Osteoblast (primary cell): Measurements from ENCODE around the gene TRMT112. TPM values are rescaled to one million over a fixed set of nuclear protein-coding genes. Genes with fewer than 3 reads are reported as not detected.

ENCODE experiments used
- DNase-seq: peaks from one replicate; pipeline ENCODE4 v3.0.0; 2011; ENCODE audit warnings: low spot score, mixed read lengths; ENCODE audit not compliant: insufficient read length; ENCODE audit errors: missing footprints
- H2AFZ ChIP-seq: 2 replicates; pipeline ENCODE4 v1.6.0; 2011; ENCODE audit warnings: mild to moderate bottlenecking, low read length
- H3K27ac ChIP-seq: 2 replicates; pipeline ENCODE4 v1.5.1; 2011; ENCODE audit warnings: mild to moderate bottlenecking, low read depth, low read length, moderate library complexity
- H3K27me3 ChIP-seq: 2 replicates; pipeline ENCODE4 v1.6.0; 2012; ENCODE audit warnings: mild to moderate bottlenecking, control low read depth, inconsistent platforms, low read length, moderate library complexity; ENCODE audit not compliant: insufficient read depth
- H3K36me3 ChIP-seq: 2 replicates; pipeline ENCODE4 v1.5.1; 2011; ENCODE audit warnings: mild to moderate bottlenecking, low read length, control low read depth, moderate library complexity; ENCODE audit not compliant: insufficient read depth
- H3K4me1 ChIP-seq: 2 replicates; pipeline ENCODE4 v1.5.1; 2011; ENCODE audit warnings: mild to moderate bottlenecking, low read length, control low read depth, moderate library complexity; ENCODE audit not compliant: insufficient read depth
- H3K4me2 ChIP-seq: 2 replicates; pipeline ENCODE4 v1.6.0; 2011; ENCODE audit warnings: mild to moderate bottlenecking, low read length; ENCODE audit not compliant: insufficient read depth
- H3K4me3 ChIP-seq: fragments of 200-600 bp; sonication (generic); 3 replicates; pipeline ENCODE4 v1.5.1; 2012; ENCODE audit warnings: mild to moderate bottlenecking, low read length, inconsistent platforms; ENCODE audit not compliant: insufficient read depth
- H3K79me2 ChIP-seq: 2 replicates; pipeline ENCODE4 v1.6.0; 2012; ENCODE audit warnings: mild to moderate bottlenecking, low read length, control low read depth, inconsistent platforms; ENCODE audit not compliant: insufficient read depth
- H3K9me3 ChIP-seq: 2 replicates; pipeline ENCODE4 v1.5.1; 2011; ENCODE audit warnings: low read depth, low read length, control low read depth
- H4K20me1 ChIP-seq: 2 replicates; pipeline ENCODE4 v1.6.0; 2012; ENCODE audit warnings: mild to moderate bottlenecking, low read length, control low read depth; ENCODE audit not compliant: insufficient read depth
- total RNA-seq: library from RNA; depleted of rRNA; stranded (reverse); fragments of >200 nt; gene quantifications from 2 replicates; pipeline ENCODE4 v1.2.3, GENCODE V29; 2012
- TF ChIP-seq, protein P1 (sequence below): IDR thresholded peaks from 2 replicates; pipeline ENCODE4 v1.5.1; 2011; ENCODE audit warnings: mild to moderate bottlenecking, low read depth, low read length, moderate library complexity; ENCODE audit errors: extremely low read depth

Gene TRMT112
- total RNA-seq, 1 donor, result 123 TPM

DNA sequence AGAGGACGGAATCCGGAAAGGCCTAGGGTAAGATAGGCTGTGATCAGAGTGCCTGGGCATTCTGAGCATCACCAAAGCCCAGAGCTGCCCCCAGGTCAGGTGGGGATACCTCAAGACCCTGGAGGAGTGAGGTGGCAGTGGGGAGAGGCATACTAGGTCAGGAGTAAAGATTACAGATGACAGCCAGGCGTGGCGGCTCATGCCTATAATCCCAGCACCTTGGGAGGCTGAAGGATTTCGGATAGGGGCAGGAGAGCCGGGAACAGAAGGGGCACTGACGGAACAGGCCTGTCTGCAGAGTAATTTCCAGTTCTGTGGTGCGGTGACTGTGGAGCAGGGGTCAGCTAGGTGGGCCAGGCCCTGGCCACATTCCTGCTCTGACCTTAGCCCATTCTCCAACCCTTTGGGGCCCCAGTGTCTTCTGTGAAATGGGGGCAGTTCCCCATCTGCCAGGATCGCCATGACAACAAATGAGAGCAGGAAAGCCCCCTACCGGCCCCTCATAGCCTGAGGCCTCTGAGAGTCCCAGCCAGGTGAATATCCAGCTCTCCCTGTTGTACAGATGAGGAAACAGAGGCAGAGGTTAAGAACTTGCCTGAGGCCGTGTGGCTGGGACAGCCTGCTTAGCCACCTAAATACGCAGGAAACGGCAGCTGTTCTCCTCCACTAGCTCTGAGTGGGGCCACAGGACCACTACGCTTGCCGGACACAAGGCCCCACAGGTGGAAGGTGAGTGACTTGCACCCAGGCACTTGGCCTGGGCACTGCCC lies 42.1 kb downstream of the TRMT112 start:
- Histone ChIP-seq H4K20me1 (no peaks in the 10 kb centered on the region), H3K27ac (no peak overlapping the region), H3K4me2 (no peak overlapping the region), H2AFZ (no peak overlapping the region), H3K79me2 (peaks cover 5% of the 10 kb centered on the region), H3K4me1 (peaks cover 14% of the 10 kb centered on the region), H3K36me3 (peaks cover 15% of the 10 kb centered on the region), H3K4me3 (no peak overlapping the region), H3K27me3 (no peaks in the 10 kb centered on the region), H3K9me3 (no peaks in the 10 kb centered on the region)
- no peak for DNase-seq
- TF ChIP-seq, protein P1, sequence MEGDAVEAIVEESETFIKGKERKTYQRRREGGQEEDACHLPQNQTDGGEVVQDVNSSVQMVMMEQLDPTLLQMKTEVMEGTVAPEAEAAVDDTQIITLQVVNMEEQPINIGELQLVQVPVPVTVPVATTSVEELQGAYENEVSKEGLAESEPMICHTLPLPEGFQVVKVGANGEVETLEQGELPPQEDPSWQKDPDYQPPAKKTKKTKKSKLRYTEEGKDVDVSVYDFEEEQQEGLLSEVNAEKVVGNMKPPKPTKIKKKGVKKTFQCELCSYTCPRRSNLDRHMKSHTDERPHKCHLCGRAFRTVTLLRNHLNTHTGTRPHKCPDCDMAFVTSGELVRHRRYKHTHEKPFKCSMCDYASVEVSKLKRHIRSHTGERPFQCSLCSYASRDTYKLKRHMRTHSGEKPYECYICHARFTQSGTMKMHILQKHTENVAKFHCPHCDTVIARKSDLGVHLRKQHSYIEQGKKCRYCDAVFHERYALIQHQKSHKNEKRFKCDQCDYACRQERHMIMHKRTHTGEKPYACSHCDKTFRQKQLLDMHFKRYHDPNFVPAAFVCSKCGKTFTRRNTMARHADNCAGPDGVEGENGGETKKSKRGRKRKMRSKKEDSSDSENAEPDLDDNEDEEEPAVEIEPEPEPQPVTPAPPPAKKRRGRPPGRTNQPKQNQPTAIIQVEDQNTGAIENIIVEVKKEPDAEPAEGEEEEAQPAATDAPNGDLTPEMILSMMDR, result no peak

DNA sequence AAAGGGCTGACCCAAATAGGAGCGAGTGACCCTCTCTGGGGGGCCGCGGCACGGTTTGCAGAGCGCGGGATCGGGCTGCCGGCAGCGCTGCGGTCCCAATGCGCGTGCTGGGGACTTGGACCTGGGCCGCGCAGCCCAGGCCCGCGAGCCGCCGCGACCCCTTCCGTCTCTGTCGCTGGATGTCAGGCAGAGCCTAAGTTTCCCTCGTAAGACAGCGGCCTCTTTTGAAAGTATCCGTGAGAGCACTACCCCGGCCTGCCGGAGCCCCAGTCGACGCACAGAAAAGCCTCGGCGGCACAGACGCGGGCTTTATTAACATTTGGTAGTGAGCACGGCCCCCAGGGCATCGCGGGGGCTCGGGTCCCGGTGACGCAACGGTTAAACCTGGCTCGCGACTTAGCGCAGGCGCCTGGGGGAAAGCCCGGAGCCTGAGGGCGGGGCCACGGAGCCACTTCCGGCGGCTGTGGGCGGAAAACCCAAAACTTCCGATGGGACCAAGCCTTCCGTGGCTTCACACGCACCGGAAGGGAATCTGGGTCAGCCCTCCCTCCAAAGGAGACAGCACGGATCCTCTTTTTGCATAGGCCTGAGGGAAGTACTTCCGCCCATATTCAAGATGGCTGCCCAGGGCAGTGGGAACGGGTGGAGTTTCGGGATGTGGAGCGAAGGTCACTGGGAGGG lies 47.7 kb downstream of the TRMT112 start:
- H2AFZ ChIP-seq, result peak overlapping the region; percentile 56
- peak; percentile 97 for DNase-seq
- H4K20me1 ChIP-seq, result no peaks in the 10 kb centered on the region
- peak overlapping the region; percentile 74 for H3K4me3 ChIP-seq
- H3K4me1 ChIP-seq, result peaks cover 27% of the 10 kb centered on the region
- H3K4me2 ChIP-seq, result peak overlapping the region; percentile 96
- no peaks in the 10 kb centered on the region for H3K79me2 ChIP-seq
- TF ChIP-seq, protein P1, result no peak
- H3K27ac ChIP-seq, result peak overlapping the region; percentile 94
- peaks cover 19% of the 10 kb centered on the region for H3K36me3 ChIP-seq
- H3K27me3 ChIP-seq, result no peaks in the 10 kb centered on the region
- H3K9me3 ChIP-seq, result no peaks in the 10 kb centered on the region

DNA sequence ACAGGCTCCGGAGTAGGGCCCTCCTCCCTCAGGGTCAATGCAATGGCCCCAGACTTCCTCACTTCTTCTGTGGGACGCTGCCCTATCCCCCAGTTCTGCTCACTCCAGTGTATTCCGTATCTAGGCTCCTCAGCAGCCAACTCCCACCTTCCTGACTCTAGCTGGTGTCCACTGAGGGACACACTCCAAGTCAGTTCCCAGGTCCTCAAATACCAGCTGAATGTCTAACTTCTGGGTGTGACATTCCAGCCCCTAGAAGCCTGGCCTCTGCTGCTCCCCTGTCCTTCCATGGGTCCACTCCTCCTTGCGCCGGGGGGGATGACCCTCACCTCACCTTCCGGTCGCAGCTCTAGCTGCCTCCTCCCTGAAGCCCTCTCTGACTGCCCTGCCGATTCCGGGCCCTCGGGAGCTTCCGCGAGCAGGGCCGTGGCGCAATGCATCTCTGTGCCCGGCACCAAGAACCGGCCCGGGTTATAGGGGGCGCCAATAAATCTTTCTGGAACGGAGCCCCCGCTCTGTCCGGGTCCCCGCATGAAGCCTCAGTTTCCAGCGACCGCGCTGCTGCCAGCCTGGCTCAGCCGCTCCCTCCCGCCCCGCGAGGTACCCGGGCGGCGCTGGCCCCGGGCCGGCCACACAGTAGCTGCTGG lies 48.3 kb downstream of the TRMT112 start:
- Histone ChIP-seq H3K27ac (peak overlapping the region; percentile 94), H3K36me3 (peaks cover 23% of the 10 kb centered on the region), H3K9me3 (no peaks in the 10 kb centered on the region), H3K4me3 (peak overlapping the region; percentile 74), H3K79me2 (no peaks in the 10 kb centered on the region), H3K4me1 (peaks cover 27% of the 10 kb centered on the region), H2AFZ (peak overlapping the region; percentile 56), H3K4me2 (peak overlapping the region; percentile 96), H3K27me3 (no peaks in the 10 kb centered on the region), H4K20me1 (no peaks in the 10 kb centered on the region)
- DNase-seq, result peak; percentile 90
- TF ChIP-seq, protein P1, result no peak
